ENCODE measurements around the gene TMEM167B.

The TMEM167B gene

GRCh38 chr1:109111386-109112055, 21.0 kb downstream of the TMEM167B start:
- Mint-ChIP-seq H3K4me3 (no peak overlapping the region), H3K27me3 (no peaks in the 10 kb centered on the region), H3K9me3 (no peaks in the 10 kb centered on the region), H3K4me1 (peaks cover 24% of the 10 kb centered on the region), H3K36me3 (ENCODE audit: insufficient read depth) (peaks cover 14% of the 10 kb centered on the region), H3K27ac (ENCODE audit: low read depth) (peak overlapping the region; percentile 100)
- ATAC-seq (replicated peaks; ENCODE audit: extremely low read depth, poor library complexity, severe bottlenecking) (no peak), DNase-seq (ENCODE audit: low spot score in 2 of 2) (no peak)

DNA sequence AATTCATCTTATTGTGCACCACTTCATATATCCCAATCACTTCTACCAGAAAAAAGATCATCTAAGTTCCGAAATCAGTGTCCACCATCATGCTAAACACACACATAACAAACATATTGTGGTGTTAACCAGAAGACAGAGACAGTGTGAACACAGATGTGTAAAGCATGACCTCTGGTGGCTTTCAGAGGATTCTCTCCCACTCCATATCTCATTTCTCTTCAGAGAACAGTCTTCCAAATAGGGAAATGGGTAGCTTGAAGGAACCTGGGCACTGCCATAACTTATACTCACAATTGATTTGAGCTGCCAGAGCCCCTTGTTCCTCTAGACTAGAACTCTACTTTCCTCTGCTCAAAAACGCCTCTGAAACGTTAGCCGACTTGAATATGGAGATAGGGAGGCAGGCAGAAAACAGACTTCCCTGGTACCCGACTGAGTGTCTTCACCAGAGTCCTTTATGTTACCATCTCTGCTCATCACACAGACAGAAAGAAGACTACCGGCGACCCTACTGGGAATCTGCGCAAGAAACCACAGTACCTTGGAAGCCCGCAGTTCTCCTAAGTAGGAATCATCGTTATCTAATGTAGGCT, 21.6 kb downstream of the TMEM167B start:
- Mint-ChIP-seq H3K27ac (ENCODE audit: low read depth) (peak overlapping the region; percentile 100), H3K4me1 (peaks cover 24% of the 10 kb centered on the region), H3K27me3 (no peaks in the 10 kb centered on the region), H3K9me3 (no peaks in the 10 kb centered on the region), H3K36me3 (ENCODE audit: insufficient read depth) (peaks cover 14% of the 10 kb centered on the region), H3K4me3 (peak overlapping the region; percentile 92)
- DNase-seq (ENCODE audit: low spot score in 2 of 2) (no peak), ATAC-seq (replicated peaks; ENCODE audit: extremely low read depth, poor library complexity, severe bottlenecking) (no peak)

GRCh38 chr1:109112652-109113285, 22.2 kb downstream of the TMEM167B start:
- peaks cover 24% of the 10 kb centered on the region for H3K4me1 Mint-ChIP-seq
- ATAC-seq (replicated peaks; ENCODE audit: extremely low read depth, poor library complexity, severe bottlenecking), result peak; percentile 70
- peak overlapping the region; percentile 100 for H3K27ac Mint-ChIP-seq (ENCODE audit: low read depth)
- H3K4me3 Mint-ChIP-seq, result peak overlapping the region; percentile 92
- no peaks in the 10 kb centered on the region for H3K9me3 Mint-ChIP-seq
- peaks cover 14% of the 10 kb centered on the region for H3K36me3 Mint-ChIP-seq (ENCODE audit: insufficient read depth)
- DNase-seq (ENCODE audit: low spot score in 2 of 2), result peak; percentile 84 to 87
- no peaks in the 10 kb centered on the region for H3K27me3 Mint-ChIP-seq

DNA sequence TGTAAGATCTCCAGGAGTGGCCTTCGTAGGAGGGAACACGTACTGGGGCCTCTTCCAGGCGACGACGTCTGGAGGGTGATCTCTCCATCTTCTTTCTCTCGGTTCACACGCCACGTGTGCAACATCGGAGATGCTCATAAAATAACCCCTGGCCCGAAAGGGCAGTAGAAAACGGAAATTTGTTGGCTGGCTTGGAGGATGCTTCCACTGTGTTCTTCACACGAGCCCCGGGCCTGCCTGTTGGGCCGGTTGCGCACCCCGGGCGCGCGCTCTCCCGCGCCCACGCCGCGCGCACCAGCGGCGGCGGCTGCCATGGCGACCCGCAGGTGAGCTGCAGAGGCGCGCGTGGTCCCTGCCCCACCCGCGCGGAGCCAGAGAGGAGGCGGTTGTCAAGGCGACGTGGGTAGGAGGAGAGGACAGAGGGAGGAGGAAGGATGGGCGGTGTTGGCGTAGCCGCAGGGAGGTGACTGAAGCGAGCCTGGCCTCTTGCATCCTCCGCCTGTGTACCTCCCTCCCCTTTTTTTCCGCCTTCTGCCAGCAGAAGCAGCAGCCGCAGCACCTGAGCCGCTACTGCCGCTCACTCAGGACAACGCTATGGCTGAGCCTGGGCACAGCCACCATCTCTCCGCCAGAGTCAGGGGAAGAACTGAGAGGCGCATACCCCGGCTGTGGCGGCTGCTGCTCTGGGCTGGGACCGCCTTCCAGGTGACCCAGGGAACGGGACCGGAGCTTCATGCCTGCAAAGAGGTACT, 23.2 kb downstream of the TMEM167B start, which contains the start of gene ELAPOR1:
Gene ELAPOR1, plus strand, starts transcription at position 526 of the 752 bp plus-strand sequence. Its CDS starts 69 bp downstream, at position 595.
- peaks cover 16% of the 10 kb centered on the region for H3K36me3 Mint-ChIP-seq (ENCODE audit: insufficient read depth)
- no peaks in the 10 kb centered on the region for H3K27me3 Mint-ChIP-seq
- DNase-seq (ENCODE audit: low spot score in 2 of 2), result peak; percentile 75 to 81
- peaks cover 24% of the 10 kb centered on the region for H3K4me1 Mint-ChIP-seq
- no peaks in the 10 kb centered on the region for H3K9me3 Mint-ChIP-seq
- peak within 1 kb of the TSS; percentile 100 for H3K27ac Mint-ChIP-seq (ENCODE audit: low read depth)
- H3K4me3 Mint-ChIP-seq, result peak within 1 kb of the TSS; percentile 92
- ATAC-seq (replicated peaks; ENCODE audit: extremely low read depth, poor library complexity, severe bottlenecking), result peak; percentile 87

DNA sequence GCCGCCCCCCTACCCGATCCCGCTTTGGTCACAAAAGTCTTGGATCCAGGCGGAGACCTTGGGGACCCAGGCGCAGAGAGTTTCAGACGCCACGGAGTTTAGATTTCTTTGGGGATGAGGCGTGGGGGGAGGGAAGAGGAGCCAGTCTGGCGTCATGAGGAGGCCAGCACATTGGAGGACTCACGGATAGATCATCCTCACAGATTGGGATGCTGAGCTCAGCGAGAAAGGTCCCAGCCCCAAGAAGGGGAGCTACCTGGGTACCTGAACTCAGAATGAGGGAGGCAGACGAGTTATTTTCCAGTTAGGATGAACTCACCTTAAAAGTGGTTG, 23.7 kb downstream of the TMEM167B start:
- no peak for ATAC-seq (replicated peaks; ENCODE audit: extremely low read depth, poor library complexity, severe bottlenecking)
- peaks cover 16% of the 10 kb centered on the region for H3K36me3 Mint-ChIP-seq (ENCODE audit: insufficient read depth)
- H3K27ac Mint-ChIP-seq (ENCODE audit: low read depth), result peak overlapping the region; percentile 79
- H3K27me3 Mint-ChIP-seq, result no peaks in the 10 kb centered on the region
- H3K4me1 Mint-ChIP-seq, result peaks cover 24% of the 10 kb centered on the region
- H3K9me3 Mint-ChIP-seq, result no peaks in the 10 kb centered on the region
- peak overlapping the region; percentile 92 for H3K4me3 Mint-ChIP-seq
- no peak for DNase-seq (ENCODE audit: low spot score in 2 of 2)

DNA sequence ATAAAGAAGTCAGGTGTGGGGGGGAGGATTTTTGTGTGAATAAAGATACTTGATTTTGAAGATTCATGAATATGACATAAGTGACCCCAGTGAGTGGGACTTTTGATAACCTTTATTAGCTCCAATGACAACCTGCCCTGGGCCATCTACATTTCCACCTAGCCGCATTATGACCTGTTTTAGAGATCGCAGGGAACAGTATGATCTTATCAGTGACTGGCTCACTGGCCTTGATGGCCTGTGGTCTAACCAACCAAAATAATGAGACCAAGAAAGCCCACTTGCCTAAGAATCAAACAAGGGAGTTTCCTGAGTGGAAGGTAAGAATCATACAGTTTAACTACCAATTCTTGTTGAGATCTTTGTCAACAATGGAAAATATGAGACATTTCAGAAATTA, 25.1 kb downstream of the TMEM167B start:
- Mint-ChIP-seq H3K27ac (ENCODE audit: low read depth) (no peak overlapping the region), H3K4me3 (no peak overlapping the region), H3K4me1 (peaks cover 24% of the 10 kb centered on the region), H3K27me3 (no peaks in the 10 kb centered on the region), H3K36me3 (ENCODE audit: insufficient read depth) (peaks cover 16% of the 10 kb centered on the region), H3K9me3 (no peaks in the 10 kb centered on the region)
- no peak for ATAC-seq (replicated peaks; ENCODE audit: extremely low read depth, poor library complexity, severe bottlenecking)
- DNase-seq (ENCODE audit: low spot score in 2 of 2), result no peak

GRCh38 chr1:109116286-109116685, 25.7 kb downstream of the TMEM167B start:
- ATAC-seq (replicated peaks; ENCODE audit: extremely low read depth, poor library complexity, severe bottlenecking), result no peak
- H3K27me3 Mint-ChIP-seq, result no peaks in the 10 kb centered on the region
- H3K4me3 Mint-ChIP-seq, result no peak overlapping the region
- no peak overlapping the region for H3K27ac Mint-ChIP-seq (ENCODE audit: low read depth)
- peaks cover 17% of the 10 kb centered on the region for H3K36me3 Mint-ChIP-seq (ENCODE audit: insufficient read depth)
- peaks cover 24% of the 10 kb centered on the region for H3K4me1 Mint-ChIP-seq
- no peaks in the 10 kb centered on the region for H3K9me3 Mint-ChIP-seq
- no peak for DNase-seq (ENCODE audit: low spot score in 2 of 2)

- peaks cover 16% of the 10 kb centered on the region for H3K4me1 Mint-ChIP-seq
- no peaks in the 10 kb centered on the region for H3K27me3 Mint-ChIP-seq
- ATAC-seq (replicated peaks; ENCODE audit: extremely low read depth, poor library complexity, severe bottlenecking), result no peak
- H3K36me3 Mint-ChIP-seq (ENCODE audit: insufficient read depth), result peaks cover 12% of the 10 kb centered on the region
- H3K4me3 Mint-ChIP-seq, result no peak overlapping the region
- no peak overlapping the region for H3K27ac Mint-ChIP-seq (ENCODE audit: low read depth)
- no peaks in the 10 kb centered on the region for H3K9me3 Mint-ChIP-seq
- no peak for DNase-seq (ENCODE audit: low spot score in 2 of 2)
Observed at GRCh38 chr1:109118089-109118488, 27.5 kb downstream of the TMEM167B start.

GRCh38 chr1:109120356-109120755, 29.8 kb downstream of the TMEM167B start:
- no peaks in the 10 kb centered on the region for H3K9me3 Mint-ChIP-seq
- H3K27me3 Mint-ChIP-seq, result no peaks in the 10 kb centered on the region
- H3K4me3 Mint-ChIP-seq, result no peak overlapping the region
- no peak for ATAC-seq (replicated peaks; ENCODE audit: extremely low read depth, poor library complexity, severe bottlenecking)
- peaks cover 3% of the 10 kb centered on the region for H3K36me3 Mint-ChIP-seq (ENCODE audit: insufficient read depth)
- no peak for DNase-seq (ENCODE audit: low spot score in 2 of 2)
- no peak overlapping the region for H3K27ac Mint-ChIP-seq (ENCODE audit: low read depth)
- H3K4me1 Mint-ChIP-seq, result no peaks in the 10 kb centered on the region

GRCh38 chr1:109131059-109131458, 40.5 kb downstream of the TMEM167B start:
- Mint-ChIP-seq H3K36me3 (ENCODE audit: insufficient read depth) (peaks cover 1% of the 10 kb centered on the region), H3K27me3 (no peaks in the 10 kb centered on the region), H3K9me3 (no peaks in the 10 kb centered on the region), H3K4me3 (no peak overlapping the region), H3K4me1 (no peaks in the 10 kb centered on the region), H3K27ac (ENCODE audit: low read depth) (no peak overlapping the region)
- no peak for ATAC-seq (replicated peaks; ENCODE audit: extremely low read depth, poor library complexity, severe bottlenecking)
- DNase-seq (ENCODE audit: low spot score in 2 of 2), result no peak

DNA sequence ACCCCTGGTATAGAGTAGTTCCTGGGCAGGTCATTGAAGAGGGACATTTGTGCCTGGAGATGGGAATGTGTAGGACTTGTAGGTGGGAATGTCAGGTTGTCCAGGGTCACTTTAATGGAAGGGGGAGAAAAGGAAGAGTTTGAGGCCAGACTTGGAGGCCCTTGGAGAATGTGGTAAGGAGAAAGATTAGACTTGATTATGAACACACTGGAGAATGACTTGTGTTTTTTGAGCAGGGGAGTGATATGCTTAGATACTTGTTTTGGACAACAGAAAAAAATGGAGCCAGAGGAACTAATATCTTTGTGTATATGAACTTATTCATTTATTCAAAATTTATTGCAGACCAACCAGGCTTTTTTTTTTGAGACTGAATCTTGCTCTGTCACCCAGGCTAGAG, 41.2 kb downstream of the TMEM167B start:
- DNase-seq (ENCODE audit: low spot score in 2 of 2) (no peak), ATAC-seq (replicated peaks; ENCODE audit: extremely low read depth, poor library complexity, severe bottlenecking) (no peak)
- H3K27me3 Mint-ChIP-seq, result no peaks in the 10 kb centered on the region
- H3K4me3 Mint-ChIP-seq, result no peak overlapping the region
- no peak overlapping the region for H3K27ac Mint-ChIP-seq (ENCODE audit: low read depth)
- H3K4me1 Mint-ChIP-seq, result no peaks in the 10 kb centered on the region
- no peaks in the 10 kb centered on the region for H3K9me3 Mint-ChIP-seq
- peaks cover 1% of the 10 kb centered on the region for H3K36me3 Mint-ChIP-seq (ENCODE audit: insufficient read depth)

- ATAC-seq (replicated peaks; ENCODE audit: extremely low read depth, poor library complexity, severe bottlenecking) (no peak), DNase-seq (ENCODE audit: low spot score in 2 of 2) (no peak)
- H3K9me3 Mint-ChIP-seq, result no peaks in the 10 kb centered on the region
- H3K27ac Mint-ChIP-seq (ENCODE audit: low read depth), result no peak overlapping the region
- peaks cover 3% of the 10 kb centered on the region for H3K36me3 Mint-ChIP-seq (ENCODE audit: insufficient read depth)
- no peak overlapping the region for H3K4me3 Mint-ChIP-seq
- no peaks in the 10 kb centered on the region for H3K27me3 Mint-ChIP-seq
- H3K4me1 Mint-ChIP-seq, result no peaks in the 10 kb centered on the region
Observed at GRCh38 chr1:109133002-109133706, 42.6 kb downstream of the TMEM167B start.
